NCI-H187 treated with DMSO at 0.1 percent for 48 hours (cell line): ENCODE results near the gene MAN1A2.

Experiments
- DNase-seq: peaks from one replicate; lab custom pipeline; 2025; lab: John Stamatoyannopoulos, UW

MAN1A2 gene

DNA sequence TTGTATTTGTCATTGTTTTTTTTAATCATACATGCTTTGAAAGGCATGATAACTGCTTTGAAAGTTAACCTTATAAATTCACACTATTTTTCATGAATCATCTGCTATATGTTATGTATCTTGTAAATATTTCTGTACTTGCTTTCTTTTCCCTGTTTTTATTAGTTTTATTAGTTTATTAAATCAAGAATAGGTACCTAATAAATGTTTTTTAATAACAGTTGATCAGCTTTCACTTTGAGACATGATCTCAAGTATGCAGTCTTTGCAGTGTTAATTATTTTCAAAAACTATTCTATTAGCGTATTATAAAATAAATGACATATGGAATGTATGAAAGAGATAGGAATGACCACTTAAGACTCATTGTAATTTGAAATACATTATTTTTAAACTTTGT is 127.8 kb downstream of the MAN1A2 start:
- no peak for DNase-seq

GRCh38 chr1:117499071-117499470 is 131.8 kb downstream of the MAN1A2 start:
- DNase-seq: no peak

DNA sequence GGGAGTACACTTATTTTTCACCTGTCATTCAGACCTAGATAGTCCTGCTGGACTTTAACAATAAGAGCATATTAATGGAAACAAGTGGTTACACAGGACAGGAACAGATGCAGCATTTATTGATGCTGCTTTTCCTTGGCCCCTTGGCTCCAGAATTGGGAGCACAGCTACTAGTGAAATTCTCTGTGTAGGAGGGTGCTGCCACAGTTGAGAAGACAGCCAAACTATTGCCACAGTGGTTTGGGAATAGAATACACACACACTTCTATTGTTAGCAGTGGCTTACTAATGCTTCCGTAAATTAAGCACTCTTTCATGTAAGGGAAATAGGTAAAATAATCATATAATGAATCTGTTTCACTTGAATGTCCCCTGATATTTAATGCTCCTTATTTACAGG is 133.3 kb downstream of the MAN1A2 start:
- DNase-seq: no peak

- DNase-seq: no peak
These were observed 134.0 kb downstream of the MAN1A2 start for GRCh38 chr1:117501281-117501680.

DNA sequence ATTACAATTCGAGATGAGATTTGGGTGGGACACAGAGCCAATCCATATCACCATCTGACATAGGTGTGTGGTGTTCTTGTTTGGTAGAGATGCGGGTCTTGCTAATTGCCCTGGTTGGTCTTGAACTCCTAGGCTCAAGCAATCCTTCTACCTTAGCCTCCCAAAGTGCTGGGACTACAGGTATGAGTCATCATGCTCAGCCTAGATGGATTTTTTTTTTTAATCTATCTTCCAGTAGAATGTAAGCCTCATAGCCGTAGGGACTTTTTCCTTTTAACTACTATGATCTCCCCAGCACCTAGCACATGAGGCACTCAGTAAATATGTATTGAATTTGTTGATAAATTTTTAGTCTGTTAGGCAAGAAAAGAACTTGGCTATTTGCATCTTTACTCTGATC is 144.0 kb downstream of the MAN1A2 start:
- DNase-seq: no peak

GRCh38 chr1:117512728-117513321 is 145.6 kb downstream of the MAN1A2 start:
- no peak for DNase-seq

GRCh38 chr1:117523111-117523510 is 155.9 kb downstream of the MAN1A2 start:
- no peak for DNase-seq

GRCh38 chr1:117527074-117527473 is 159.8 kb downstream of the MAN1A2 start:
- DNase-seq: no peak

GRCh38 chr1:117527566-117528102 is 160.4 kb downstream of the MAN1A2 start:
- DNase-seq: no peak

DNA sequence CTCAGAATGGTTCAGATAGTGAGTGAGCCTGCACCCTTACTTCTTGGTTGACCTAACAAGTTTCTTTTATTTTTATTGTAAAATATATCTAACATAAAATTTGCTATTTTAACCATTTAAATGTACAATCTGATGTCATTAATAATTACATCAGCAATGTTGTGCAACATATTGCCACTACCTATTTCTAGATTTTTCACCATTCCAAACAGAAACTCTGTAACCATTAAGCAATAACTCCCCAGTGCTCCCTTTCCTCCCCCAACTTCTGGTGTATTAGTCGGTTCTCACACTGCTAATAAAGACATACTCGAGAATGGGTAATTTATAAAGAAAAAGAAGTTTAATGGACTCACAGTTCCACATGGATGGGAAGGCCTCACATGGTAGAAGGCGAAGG is 162.4 kb downstream of the MAN1A2 start:
- no peak for DNase-seq

DNA sequence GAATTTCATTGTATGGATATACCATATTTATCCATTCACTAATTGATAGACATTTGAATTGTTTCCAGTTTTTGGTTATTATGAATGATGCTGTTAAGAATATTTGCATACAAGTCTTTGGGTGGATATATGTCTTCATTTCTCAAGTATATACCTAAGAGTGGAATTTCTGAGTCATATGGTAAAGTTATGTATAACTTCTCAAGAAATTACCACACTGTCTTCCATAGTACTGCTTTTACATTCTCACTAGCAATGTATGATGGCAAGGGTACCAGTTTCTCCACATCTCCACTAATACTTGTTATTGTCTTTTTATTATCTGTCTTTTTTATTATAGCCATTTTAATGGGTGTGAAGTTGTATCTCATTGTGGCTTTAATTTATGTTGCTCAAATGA is 164.0 kb downstream of the MAN1A2 start:
- DNase-seq: no peak

- DNase-seq: peak; percentile 57
These were observed 167.8 kb downstream of the MAN1A2 start for GRCh38 chr1:117534995-117535467.

- DNase-seq: no peak
These were observed 168.6 kb downstream of the MAN1A2 start for GRCh38 chr1:117535821-117536220.

GRCh38 chr1:117537291-117537920 is 170.2 kb downstream of the MAN1A2 start:
- peak; percentile 16 for DNase-seq

DNA sequence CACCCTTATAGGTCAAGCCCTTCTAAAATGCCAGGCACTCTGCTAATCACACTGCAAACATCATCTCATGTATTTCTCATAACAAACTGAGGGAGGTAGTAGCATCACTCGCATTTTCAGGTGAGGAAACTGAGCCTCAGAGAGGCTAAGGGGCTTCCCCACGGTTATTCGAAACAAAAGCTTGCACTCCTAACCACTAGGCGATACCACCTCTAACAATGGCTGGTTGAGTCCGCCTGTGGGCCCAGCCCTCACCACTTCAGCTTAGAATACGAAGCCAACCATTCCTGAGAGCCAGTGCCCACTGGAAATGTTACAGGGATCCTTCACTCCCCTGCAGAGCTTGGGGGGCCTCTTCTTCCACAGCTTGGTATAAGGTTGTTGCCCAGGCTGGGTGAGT is 173.3 kb downstream of the MAN1A2 start:
- DNase-seq: no peak

GRCh38 chr1:117541003-117541402 is 173.8 kb downstream of the MAN1A2 start:
- DNase-seq: no peak

DNA sequence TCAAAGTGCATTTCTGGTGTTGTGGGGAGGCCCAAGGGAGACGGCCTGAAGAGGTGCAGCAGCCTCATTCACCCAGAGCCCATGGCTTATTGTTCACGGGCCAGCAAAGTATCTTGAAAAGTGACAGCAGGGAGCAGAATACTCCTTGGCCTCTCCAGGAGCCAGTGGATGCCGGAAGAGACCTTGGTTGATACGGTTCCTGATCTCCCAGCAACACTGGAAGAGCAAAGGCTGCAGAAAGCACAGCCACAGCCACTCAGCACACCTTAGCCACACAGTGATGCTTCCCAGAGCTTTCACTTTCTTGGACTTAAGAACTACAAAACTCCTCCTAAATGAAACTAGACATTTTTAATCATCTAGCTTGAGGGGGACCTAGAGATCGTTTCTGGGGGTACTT is 174.3 kb downstream of the MAN1A2 start:
- no peak for DNase-seq

- DNase-seq: no peak
These were observed 177.4 kb downstream of the MAN1A2 start for GRCh38 chr1:117544509-117545109.

GRCh38 chr1:117546467-117546866 is 179.2 kb downstream of the MAN1A2 start:
- DNase-seq: no peak

DNA sequence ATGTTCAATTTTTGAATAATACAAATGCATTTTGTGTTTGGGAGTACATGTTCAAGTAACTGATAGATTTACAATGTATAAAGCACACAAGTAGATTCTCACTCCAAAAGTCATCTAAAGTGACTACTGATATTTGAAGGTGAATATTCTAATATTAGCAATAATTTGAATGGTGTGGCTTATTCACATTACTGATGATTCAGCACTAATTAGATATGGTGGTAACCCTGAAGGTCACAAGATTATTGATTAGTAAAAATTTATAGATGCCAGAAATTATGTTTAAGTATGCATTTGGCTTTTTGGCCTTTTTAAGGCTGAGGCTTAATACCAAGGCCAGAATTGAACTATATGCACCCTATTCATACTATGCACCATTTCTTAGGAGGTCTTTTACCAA is 186.2 kb downstream of the MAN1A2 start:
- no peak for DNase-seq

GRCh38 chr1:117555806-117556205 is 188.6 kb downstream of the MAN1A2 start:
- no peak for DNase-seq

DNA sequence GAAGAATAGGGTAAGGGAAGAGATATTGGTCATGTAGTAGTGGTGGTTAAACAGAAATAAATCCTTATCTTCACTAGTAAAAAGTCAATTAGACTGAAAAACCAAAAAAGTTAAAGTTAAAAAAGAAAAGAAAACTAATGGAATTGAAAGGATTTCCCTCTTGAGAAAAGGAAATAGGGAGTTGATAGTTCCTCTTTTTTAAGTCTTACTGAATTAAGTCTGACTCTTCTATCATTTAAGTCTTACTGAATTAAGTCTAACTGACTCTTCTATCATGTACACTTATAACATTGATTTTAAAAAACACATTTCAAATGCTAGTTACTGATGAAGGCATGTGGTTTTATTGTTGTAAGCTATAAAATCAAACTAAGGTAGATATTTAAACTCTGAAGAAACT is 189.1 kb downstream of the MAN1A2 start:
- DNase-seq: no peak

GRCh38 chr1:117556976-117557375 is 189.7 kb downstream of the MAN1A2 start:
- no peak for DNase-seq
